Measurements from ENCODE around the gene ADAMTS10.
"Not testable (repeated sequence)": the region's sequence is repeated elsewhere in the genome, so short reads cannot be mapped to it uniquely, and the experiment has no call there.

ADAMTS10 gene

DNA sequence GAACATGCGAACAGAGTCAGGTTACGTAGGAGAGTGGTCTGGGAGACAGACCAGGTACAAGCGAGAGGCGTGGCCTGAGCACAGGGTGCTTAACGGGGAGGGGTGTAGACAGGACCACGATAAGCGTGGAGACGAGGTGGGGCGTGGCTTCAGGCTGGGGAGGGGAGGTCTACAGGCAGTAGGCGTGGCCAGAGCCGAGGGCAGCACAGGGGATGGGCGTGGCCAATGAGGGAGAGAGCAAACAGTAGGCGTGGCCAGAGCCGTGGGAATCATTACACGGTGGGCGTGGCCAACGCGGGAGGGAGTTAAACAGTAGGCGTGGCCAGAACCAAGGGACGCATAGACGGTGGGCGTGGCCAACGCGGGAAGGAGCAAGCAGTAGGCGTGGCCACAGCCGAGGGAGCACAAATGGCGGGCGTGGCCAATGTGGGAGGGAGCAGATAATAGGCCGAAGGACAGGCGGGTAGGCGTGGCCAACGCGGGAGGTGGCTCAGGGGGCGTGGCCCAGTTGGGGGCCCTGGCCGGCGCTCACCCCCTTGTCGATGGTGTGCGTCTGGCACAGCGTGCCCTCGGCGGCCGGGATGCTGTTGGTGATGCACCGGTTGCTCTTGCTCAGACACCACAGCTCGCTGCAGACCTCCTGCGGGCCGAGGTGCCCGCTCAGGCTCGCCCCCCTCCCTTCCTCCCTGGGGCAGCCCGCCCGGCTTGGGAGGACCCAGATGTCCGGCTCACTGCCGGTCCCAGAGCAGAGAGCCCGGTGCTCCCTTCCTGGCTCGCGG lies 18.1 kb downstream of the ADAMTS10 start:
- peak; percentile 97 for DNase-seq

DNA sequence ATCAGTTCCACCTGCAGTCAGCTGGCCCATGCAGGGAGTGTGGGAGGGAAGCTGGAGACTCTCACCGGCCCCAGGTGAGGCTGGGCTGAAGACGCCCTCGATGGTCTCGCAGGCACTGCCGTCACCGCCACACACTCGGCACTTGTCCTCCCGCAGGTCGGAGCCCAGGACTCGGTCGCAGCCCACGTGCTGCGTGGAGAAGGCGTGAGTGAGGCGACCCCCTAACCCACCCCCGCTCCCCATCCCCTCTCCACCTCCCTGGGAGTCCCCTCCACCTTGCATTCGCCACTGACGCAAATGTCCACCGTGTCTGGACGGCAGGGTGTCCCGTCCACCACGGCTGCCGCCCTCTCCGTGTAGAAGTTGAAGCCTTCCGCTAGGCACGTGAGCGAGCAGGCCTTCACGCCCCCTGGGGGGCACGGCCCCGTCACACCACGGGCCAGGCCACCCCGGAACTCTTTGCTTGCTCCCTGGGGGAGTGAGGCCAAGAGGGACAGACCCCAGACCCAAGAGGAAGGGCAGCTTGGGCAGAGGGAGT lies 21.3 kb downstream of the ADAMTS10 start:
- DNase-seq, result no peak

DNA sequence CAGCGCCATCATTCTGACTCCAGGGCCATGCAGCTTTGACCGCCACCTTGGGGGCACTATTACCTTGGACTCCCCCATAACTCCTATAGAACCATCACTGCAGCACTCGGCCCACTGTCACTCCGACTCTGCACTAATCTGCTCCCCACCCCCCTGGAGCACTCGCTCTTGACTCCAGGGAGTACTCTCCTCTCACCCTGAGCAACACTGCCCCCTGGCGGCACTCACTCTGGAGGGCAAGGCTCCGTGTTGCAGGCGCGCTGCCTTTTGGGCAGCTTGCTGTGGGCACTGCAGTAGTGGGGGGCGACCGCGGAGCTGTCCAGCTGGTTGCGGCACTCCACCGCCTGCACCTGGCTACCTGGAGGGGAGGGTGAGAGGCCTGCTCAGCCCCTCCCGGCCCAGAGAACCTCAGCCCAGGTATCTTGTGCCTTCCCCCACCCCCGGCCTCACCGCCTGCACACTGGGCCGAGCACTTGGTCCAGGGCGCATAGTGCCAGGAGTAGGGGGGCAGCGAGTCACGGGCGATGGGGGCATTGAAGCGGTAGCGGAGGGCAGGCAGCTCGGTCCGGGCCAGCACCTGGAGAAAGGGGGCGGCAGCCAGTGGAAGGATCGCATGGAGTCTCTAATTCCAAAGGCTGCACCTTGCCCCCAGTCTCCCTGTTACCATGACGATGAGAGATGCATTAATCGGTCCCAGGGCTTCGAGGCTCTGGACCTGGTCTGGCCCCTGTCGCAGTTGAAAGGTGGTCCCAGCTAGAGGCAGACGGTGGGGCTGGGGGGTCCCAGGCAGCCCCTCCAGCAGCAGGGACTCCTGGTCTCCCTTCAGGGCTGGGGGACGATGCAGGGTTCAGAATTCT lies 24.4 kb downstream of the ADAMTS10 start:
- DNase-seq, result peak; percentile 61

DNA sequence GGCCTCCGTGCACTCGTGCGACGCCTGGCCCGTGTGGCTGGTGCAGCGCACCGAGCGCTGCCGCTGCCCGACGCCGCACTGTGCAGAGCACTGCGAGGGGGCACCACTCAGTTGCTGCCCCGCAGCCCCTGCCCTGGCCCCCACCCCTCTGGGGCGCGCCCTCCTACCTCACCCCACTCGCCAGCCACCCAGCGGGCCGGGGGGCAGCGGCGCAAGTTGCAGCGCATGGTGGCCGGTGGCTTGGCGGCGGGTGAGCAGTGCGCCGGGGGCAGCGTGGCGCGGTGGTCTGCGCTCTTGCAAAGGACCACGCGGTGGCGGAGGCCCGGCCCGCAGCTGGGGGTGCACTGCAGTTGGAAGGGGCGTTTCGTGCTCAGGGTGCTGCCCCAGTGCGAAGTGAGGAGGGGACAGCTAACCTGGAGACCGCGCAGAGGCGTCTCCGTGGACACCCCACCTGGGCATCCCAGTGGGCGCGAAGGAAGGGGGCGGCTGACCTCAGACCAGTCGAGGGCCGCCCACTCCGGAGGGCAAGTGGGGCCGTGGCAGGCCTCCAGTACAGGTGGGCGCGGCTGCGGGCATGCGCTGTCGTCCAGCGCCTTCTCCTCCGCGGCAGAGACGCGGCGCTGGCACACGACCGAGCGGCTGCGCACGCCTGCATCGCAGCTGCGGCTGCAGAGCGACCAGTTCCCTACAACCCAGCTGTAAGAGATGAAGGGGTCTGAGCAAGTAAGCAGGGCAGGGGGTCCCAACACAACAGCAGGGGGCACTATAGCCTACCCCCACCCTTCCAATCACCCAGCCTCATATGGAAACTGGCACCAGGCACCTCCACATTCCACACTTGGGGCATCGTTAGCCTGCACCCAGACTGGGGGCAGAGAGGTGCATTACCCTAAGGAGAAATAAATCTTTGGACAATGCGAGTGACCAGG lies 25.3 kb downstream of the ADAMTS10 start:
- DNase-seq, result no peak

DNA sequence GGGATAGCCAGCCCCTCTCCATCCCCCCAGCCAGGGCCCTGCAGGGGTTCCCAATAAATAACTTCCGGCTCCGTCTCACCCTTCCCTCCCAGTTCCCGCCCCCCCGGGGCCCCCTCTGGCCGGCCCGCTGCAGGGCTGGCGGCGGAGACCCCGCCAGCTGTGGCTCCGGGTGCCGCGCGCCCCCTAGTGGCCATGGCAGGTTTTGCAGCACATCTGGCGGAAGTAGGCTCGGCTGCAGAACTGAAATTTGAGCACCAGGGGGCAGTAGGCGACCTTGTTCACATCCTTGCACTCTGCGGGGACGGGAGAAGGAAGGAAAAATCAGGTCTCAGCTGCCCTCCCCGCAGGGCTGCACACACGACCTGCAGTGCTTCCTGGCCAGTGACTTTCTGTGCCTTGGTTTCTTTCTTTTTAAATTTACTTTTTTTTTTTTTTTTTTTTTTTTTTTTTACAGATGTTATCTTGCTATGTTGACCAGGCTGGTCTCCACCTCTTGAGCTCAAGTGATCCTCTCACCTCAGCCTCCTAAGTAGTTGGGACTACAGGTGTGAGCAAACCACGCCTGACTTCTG lies 29.7 kb downstream of the ADAMTS10 start:
- DNase-seq, result peak; percentile 89

DNA sequence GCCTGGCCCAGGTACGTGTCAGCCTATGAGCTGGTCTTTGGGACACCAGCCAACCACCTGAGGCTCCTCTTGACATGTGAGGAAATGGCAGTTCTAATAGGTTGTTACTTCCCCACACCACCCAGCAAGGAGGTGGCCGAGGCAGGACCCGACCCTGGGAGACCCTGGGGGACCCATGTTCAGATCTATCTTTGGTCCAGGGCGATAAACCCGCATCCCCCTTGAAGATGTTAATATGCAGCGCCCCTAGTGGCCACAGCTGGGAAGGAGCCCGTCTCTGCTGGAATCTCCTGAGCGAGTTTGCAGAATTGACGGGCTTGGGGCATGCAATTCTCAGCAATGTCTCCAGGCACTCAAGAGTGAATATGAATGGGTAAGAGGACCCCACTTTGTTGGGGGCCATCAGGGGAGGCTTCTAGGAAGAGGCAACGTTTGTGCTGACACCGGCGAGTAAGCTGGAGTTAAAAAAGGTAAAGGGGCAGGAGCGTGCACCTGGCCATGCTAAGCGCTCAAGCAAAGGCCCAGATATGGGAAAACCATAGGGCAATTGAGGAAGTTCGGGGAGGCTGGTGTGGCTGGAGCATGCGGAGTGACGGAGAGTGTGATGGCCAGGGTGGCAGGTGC lies 31.8 kb downstream of the ADAMTS10 start:
- peak; percentile 85 for DNase-seq

DNA sequence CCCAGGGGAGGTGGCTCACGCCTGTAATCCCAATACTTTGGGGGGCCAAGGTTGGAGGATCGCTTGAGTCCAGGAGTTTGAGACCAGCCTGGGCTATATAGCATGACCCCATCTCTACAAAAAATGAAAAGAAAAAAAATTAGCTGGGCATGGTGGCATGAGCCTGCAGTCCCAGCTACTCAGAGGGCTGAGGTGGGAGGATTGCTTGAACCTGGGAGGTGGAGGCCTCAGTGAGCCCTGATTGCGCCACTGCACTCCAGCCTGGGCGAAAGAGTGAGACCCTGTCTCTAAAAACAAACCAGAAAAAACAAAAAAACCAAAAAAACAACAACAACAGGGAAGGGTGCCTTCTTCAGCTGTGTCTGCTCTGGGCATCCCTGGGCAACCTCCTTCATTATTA lies 32.8 kb downstream of the ADAMTS10 start:
- DNase-seq, result no peak

DNA sequence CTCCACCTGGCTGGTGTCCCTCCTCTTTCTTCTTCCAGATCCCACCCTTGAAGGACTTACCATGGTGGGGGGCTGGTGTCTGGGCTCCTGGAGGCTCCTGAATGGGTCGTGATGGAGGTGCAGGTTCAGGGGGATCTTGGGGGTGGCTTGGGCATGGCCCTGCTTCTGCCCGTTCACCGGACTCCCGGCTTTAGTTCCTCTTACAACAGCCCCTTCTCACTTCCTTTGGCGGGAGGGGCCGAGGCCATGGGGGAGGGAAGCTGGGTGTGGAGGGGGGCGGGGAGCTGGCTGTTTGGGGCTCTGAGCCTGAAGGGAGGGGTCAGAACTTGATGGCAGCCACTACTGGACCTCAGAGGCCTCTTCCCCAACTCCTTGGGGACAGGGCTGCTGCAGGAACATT lies 33.3 kb downstream of the ADAMTS10 start, which contains the start of gene MYO1F:
Gene MYO1F (minus strand): TSS at position 196 of the 400 bp plus-strand sequence. CDS start 133 bp downstream, at position 63.
- no peak for DNase-seq

DNA sequence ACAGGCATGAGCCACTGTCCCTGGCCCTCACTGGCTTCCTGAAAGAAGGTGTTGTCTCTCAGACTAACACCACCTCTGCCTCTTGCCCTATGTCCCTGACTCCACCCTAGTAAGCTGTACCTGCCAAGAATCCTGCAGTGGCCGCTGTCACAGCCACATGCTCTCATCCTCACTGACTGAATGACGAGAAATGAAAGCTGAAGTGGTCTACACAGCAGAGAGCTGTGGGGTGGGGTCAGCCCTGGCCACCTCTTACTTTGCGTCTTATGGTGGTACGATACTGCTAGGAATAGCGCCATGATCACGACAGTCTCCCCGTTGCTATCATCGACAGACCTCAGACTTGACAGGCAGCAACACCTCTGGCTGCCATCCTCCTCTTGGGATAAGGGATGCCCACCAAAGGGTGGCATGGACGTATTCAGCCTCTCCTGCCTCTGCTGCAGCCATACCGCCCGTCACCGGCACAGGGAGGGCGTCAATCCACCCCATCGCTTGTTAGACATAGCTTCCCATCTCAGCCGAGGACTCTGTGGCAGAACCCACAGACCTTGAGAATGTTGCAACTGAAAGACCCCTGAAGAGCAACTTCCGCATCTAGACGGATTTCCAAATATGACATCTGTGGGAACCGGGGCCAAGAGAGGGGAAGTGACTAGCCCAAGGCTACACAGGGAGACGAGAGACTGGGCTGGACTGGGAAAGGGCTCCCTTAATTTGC lies 34.1 kb downstream of the ADAMTS10 start:
- peak; percentile 45 for DNase-seq

DNA sequence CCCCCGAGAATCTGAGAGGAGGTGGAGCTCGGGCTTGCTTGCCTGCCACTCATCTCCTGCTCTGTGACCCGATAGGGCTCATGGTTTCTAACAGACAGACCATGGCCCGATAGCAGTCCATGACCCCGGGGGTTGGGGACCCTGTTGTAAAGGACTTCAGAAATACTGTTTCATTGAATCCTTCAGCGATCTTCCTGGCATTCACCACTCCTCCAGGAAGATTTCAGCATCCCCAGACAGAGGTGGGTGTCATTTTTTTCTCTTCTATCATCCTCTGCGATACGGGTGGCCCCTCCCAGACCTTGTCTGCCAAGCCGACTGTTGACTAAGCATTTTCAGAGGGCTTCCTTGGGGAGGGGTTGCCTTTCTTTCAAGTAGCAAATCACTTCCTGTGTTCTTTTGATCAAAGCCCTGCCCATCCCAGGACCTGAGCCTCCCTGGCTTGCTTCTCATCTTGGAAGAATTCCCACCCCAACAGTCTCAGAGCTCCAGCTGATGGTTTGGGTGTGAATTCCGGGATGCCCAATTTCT lies 35.0 kb downstream of the ADAMTS10 start:
- peak; percentile 55 for DNase-seq

DNA sequence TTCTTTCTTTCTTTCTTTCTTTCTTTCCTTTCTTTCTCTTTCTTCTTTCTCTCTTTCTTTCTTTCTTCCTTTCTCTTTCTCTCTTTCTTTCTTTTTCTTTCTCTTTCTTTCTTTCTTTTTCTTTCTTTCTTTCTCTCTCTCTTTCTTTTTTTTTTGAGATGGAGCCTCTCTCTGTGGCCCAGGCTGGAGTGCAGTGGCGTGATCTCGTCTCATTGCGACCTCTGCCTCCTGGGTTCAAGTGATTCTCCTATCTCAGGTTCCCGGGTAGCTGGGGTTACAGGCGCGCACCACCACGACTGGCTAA lies 35.9 kb downstream of the ADAMTS10 start:
- not testable (repeated sequence) for DNase-seq

DNA sequence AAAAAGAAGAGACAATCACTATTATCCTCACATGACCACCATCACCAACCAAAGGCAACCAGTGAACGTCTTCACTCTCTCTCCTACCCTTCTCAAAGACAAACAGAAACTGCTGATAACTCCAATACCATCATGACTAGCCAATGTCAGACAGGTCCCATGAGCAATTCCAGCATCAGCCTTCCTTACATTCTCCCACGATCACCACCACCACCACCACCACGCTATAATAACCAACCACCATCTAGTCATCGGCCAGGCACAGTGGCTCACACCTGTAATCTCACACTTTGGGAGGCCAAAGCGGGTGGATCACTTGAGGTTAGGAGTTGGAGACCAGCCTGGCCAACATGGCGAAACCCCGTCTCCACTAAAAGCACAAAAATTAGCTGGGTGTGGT lies 37.2 kb downstream of the ADAMTS10 start:
- no peak for DNase-seq

DNA sequence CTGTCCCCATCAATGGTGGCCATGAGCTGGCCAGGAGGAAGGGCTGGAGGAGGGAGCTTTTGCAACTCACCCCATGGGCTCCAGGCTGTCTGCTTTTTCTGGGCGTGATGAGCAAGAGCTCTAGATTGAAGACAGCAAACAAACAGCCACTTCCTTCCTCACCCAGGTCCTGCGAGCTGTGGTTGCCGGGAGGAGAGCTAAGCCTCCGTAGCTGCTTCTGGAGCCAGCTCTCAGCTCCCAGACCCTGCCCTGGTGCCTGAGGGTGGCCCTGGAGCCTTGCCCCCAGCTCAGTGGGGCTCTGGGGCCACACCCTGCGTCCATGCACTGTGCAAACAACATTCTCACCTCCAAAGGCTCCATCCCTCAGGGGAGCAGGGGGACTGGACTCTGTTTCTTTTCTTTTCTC lies 39.5 kb downstream of the ADAMTS10 start:
- peak; percentile 61 for DNase-seq

DNA sequence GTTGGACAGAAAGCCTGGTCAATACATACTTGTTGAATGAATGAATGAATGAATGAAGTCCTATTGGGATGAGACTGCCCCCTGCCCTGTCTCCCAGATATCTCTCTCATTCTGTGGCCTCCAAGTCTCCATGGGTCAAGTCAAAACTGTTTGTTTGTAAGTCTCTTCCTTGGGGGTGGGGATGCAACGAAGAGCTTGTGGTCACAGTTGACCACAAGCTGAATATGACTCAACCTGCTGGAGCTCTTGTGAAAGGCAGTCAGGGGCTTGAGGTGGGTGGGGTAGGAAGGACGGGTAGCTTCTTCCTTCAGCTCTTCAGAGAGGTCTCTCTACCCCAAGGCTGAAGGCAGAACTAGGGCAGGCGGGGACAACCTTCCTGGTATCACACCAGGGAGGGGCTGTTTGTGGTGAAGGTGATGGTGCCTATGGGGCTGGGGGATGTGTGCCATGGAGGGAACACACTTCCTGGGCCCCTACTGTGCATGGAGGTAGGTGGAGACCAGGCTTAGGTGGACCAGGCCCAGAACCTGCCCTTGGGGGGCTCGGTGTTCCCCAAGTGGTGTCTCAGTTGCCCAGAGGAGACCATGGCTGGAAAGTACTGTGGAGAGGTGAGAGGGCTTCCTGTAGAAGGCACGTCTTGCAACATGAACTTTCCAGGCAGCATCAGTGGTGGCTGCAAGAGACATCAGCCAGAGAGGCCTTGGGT lies 41.3 kb downstream of the ADAMTS10 start:
- peak; percentile 63 for DNase-seq

DNA sequence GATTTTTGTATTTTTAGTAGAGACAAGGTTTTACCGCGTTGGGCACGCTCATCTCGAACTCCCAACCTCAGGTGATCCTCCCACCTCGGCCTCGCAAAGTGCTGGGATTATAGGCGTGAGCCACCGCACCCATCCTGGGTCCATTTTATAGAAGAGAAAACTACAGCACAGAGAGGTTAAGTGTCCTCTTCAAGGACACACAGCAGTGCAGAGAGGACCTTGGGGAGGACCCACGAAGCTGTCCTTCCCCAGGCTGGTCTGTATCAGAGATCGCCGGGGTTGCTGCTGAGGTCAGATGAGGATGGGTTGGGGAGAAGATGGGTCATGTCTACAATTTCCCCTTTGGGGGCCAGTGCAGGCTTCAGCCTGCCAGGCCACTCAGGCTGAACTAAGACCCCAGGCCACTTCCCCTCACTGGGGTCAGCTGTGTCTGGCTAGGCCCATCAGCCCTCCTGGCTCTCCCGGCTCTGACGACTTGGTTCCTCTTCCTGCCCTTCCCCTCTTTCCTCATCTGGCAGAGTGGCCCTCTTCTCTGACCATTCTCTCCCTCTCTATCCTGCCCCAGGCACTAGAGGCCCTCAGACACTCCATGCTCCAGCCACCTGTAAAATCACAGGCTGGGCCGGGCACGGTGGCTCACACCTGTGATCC lies 42.9 kb downstream of the ADAMTS10 start:
- DNase-seq, result no peak

DNA sequence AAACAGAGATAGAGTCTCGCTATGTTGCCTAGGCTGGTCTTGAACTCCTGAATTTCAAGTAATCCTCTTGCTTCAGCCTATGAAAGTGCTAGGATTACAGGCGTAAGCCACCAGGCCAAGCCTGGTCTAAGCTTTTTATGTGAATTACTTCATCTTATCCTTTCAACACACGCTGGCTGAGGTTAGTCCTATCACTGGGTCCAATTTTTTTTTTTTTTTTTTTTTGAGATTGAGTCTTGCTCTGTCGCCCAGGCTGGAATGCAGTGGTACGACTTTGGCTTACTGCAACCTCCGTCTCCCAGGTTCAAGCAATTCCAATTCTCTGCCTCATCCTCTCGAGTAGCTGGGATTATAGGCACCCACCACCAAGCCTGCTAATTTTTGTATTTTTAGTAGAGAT lies 43.7 kb downstream of the ADAMTS10 start:
- DNase-seq, result no peak

DNA sequence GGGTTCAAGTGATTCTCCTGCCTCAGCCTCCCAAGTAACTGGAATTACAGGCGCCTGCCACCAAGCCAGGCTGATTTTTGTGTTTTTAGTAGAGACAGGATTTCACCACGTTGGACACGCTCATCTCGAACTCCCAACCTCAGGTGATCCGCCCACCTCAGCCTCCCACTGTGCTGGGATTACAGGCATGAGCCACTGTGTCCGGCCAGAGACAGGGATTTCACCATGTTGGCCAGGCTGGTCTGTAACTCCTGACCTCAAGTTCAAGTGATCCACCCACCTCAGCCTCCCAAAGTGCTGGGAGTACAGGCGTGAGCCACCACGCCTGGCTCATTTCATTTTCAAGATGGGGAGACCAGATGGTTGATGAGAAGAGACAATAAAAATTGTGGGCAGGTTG lies 45.6 kb downstream of the ADAMTS10 start:
- not testable (repeated sequence) for DNase-seq

DNA sequence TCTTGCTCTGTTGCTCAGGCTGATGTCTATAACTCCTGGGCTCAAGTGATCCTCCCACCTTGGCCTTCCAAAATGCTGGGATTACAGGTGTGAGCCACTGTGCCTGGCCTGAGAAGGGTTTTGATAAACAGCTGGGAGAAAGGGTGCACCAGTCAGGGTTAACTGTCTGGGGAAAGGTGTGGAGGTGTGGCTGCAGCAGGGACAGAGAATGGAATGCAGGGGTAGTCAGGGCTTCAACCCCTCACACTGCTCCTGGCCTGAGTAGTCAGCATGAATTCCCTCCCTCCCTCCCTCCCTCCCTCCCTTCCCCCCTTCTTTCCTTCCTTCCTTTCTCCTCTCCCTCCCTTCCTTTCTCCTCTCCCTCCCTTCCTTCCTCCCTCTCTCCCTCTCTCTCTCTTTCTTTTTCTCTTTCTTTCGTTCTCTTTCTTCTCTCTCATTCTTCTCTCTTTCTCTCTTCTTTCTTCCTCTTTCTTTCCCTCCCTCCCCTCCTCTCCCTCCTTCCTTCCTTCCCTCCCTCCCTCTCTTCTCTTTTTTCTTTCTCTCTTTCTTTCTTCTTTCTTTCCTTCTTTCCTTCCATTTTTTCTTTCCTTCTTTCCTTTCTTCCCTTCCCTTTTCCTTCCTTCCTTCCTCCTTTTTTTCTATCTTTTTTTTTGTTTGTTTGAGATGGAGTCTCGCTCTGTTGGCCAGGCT lies 49.3 kb downstream of the ADAMTS10 start:
- no peak for DNase-seq

DNA sequence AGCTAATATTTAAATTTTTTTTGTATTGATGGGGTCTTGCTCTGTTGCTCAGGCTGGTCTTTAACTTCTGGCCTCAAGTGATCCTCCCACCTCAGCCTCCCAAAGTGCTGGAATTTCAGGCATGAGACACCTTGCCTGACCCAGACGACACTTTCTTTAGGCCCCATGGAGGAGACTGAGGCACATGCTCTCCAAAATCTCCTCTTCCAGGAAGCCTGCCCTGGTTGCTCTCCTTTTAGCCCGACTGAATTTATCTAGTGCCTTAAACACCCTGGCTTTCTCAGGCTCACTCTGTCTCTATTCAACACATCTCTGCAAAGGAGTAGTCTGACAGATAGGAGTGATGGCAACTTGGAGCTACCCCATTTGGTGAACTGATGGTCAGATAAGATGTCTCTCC lies 52.2 kb downstream of the ADAMTS10 start:
- DNase-seq, result no peak

Measured in activated T-cell treated with anti-CD3 and anti-CD28 coated beads, Interleukin-2, amount 50 U/mL, for 1 hour (primary cell).